ES-I3 (cell line): ENCODE results near the gene FRMD4A.

Experiments used
- H3K36me3 ChIP-seq: 2 replicates; pipeline ENCODE4 v1.6.1; 2013; ENCODE audit warnings: mild to moderate bottlenecking, low read length, control low read depth, moderate library complexity; ENCODE audit not compliant: insufficient read depth
- H3K4me1 ChIP-seq: 2 replicates; pipeline ENCODE4 v1.6.1; 2013; ENCODE audit warnings: mild to moderate bottlenecking, control low read depth, low read length; ENCODE audit not compliant: insufficient read depth
- H3K9ac ChIP-seq: 2 replicates; pipeline ENCODE4 v1.6.1; 2013; ENCODE audit warnings: low read depth, mild to moderate bottlenecking, low read length, moderate library complexity
- H3K9me3 ChIP-seq: 2 replicates; pipeline ENCODE4 v1.6.1; 2013; ENCODE audit warnings: mild to moderate bottlenecking, low read length, moderate library complexity; ENCODE audit not compliant: control insufficient read depth, insufficient read depth

FRMD4A gene

GRCh38 chr10:13660551-13660920, 670.2 kb downstream of the FRMD4A start:
- no peaks in the 10 kb centered on the region for H3K9me3 ChIP-seq
- H3K36me3 ChIP-seq = peaks cover 34% of the 10 kb centered on the region
- no peak overlapping the region for H3K9ac ChIP-seq
- peaks cover 3% of the 10 kb centered on the region; the same call in 1 of the 2 replicates for H3K4me1 ChIP-seq

DNA sequence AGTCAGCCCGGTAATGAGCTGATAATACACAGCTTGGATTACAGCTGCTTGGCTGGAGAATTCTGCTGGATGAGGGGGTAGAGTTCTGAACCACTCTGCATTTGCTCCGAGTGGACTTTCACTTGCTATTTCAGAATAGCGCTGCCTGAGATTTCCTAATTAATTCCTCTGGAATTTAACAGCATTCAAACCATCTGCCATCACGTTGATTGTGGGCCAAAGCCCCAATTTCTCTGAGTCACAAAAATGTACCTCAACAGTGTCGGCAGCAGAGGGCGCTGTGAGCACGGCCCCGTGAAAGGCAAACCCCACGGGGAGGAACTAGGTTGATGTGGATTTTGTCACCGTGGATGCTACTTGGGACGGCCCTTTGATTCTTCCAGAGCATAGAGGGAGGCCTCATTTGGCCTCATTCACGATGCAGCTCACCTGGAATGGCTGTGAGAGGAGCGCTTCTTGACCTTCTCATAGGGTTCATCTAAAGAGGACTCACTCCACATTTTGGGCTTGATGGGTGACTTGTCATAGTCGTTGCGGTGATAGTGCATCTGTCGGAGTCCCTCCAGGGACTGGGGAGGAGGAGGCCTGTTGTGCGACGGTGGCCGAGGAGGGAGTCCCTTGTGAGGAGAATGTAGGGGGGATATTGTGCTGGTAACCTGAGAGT, 670.7 kb downstream of the FRMD4A start:
- H3K36me3 ChIP-seq = peaks cover 34% of the 10 kb centered on the region
- no peaks in the 10 kb centered on the region for H3K9me3 ChIP-seq
- H3K9ac ChIP-seq = no peak overlapping the region
- H3K4me1 ChIP-seq = peaks cover 3% of the 10 kb centered on the region; the same call in 1 of the 2 replicates

GRCh38 chr10:13658871-13659685, 671.6 kb downstream of the FRMD4A start:
- Histone ChIP-seq H3K4me1 (peaks cover 3% of the 10 kb centered on the region; the same call in 1 of the 2 replicates), H3K9ac (no peak overlapping the region), H3K9me3 (no peaks in the 10 kb centered on the region), H3K36me3 (peaks cover 36% of the 10 kb centered on the region)

DNA sequence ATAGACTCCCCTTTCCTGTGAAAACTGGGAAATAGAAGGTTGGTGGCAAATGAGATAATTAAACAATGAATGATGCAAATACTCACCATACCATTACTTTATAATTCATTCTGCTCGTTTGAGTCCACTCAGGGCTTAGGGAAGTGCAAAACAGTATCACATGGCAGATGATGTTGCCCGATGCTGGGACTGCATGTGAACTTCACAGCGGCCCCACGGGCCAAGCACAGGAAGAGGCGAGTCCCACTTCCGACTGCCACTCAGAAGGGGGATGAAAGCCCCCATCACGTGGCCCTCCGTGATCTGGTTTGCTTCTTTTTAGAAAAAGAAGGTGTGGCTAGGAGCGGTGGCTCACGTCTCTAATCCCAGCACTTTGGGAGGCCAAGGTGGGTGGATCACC, 672.5 kb downstream of the FRMD4A start:
- H3K4me1 ChIP-seq = peaks cover 3% of the 10 kb centered on the region; the same call in 1 of the 2 replicates
- H3K9ac ChIP-seq = no peak overlapping the region
- H3K9me3 ChIP-seq = no peaks in the 10 kb centered on the region
- peaks cover 36% of the 10 kb centered on the region for H3K36me3 ChIP-seq

GRCh38 chr10:13657101-13657680, 673.5 kb downstream of the FRMD4A start:
- H3K36me3 ChIP-seq = peaks cover 39% of the 10 kb centered on the region
- no peaks in the 10 kb centered on the region for H3K9me3 ChIP-seq
- no peak overlapping the region for H3K9ac ChIP-seq
- H3K4me1 ChIP-seq = peaks cover 3% of the 10 kb centered on the region; the same call in 1 of the 2 replicates

GRCh38 chr10:13656337-13657100, 674.2 kb downstream of the FRMD4A start:
- H3K9me3 ChIP-seq = no peaks in the 10 kb centered on the region
- peaks cover 45% of the 10 kb centered on the region for H3K36me3 ChIP-seq
- no peak overlapping the region for H3K9ac ChIP-seq
- peaks cover 3% of the 10 kb centered on the region; the same call in 1 of the 2 replicates for H3K4me1 ChIP-seq

DNA sequence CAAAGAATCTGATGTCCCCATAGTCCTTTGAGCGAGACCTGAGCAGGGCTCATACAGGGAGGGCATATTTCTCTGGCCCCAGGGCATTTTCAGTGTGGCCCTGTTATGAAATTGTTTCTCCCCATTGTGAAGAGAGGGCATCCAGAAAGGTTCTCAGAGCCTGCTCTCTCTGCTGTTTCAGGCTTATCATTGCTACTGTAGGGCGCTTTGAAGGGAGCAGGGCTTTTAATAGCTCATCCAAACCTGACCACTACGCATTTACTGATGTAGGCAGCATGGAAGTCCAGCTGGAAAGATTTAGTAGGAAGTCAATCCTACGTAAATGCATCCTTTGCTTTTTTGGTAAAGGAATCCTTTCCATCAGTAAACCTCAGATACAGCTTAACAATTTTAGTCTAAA, 675.9 kb downstream of the FRMD4A start:
- no peak overlapping the region for H3K9ac ChIP-seq
- H3K36me3 ChIP-seq = peaks cover 46% of the 10 kb centered on the region
- no peaks in the 10 kb centered on the region for H3K9me3 ChIP-seq
- peaks cover 2% of the 10 kb centered on the region; the same call in 1 of the 2 replicates for H3K4me1 ChIP-seq

- H3K9ac ChIP-seq = no peak overlapping the region
- peaks cover 46% of the 10 kb centered on the region for H3K36me3 ChIP-seq
- no peaks in the 10 kb centered on the region for H3K4me1 ChIP-seq
- no peaks in the 10 kb centered on the region for H3K9me3 ChIP-seq
These were observed 676.5 kb downstream of the FRMD4A start for GRCh38 chr10:13654118-13654830.

DNA sequence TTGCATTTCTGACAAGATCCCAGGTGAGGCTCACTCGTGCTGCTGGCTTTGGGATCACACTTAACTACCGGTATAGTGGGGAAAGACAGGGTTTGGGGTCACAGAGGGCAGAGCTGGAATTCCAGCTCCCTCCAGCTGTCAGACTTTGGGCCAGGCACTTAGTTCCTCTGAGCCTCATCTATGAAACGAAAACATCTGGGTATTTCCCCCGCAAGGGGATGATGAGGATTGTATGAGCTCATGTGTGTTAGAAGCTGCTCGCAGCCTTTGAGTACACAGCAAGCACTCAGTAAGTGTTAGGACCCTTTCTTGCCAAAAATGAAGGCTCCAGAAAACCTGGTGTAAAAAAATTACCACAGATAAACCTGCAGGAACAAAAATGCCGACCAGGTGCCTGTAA, 677.9 kb downstream of the FRMD4A start:
- Histone ChIP-seq H3K9me3 (no peaks in the 10 kb centered on the region), H3K36me3 (peaks cover 42% of the 10 kb centered on the region), H3K9ac (no peak overlapping the region), H3K4me1 (no peaks in the 10 kb centered on the region)

- Histone ChIP-seq H3K9me3 (no peaks in the 10 kb centered on the region), H3K36me3 (peaks cover 45% of the 10 kb centered on the region)
These were observed 678.6 kb downstream of the FRMD4A start for GRCh38 chr10:13651969-13652720.

GRCh38 chr10:13650961-13651360, 679.8 kb downstream of the FRMD4A start:
- Histone ChIP-seq H3K9me3 (no peaks in the 10 kb centered on the region), H3K4me1 (no peaks in the 10 kb centered on the region), H3K9ac (no peak overlapping the region), H3K36me3 (peaks cover 38% of the 10 kb centered on the region)

More at GRCh38 chr10:13651969-13652720, 678.6 kb downstream of the FRMD4A start:
- Histone ChIP-seq H3K4me1 (no peaks in the 10 kb centered on the region), H3K9ac (no peak overlapping the region)

- no peak overlapping the region for H3K9ac ChIP-seq
- no peaks in the 10 kb centered on the region for H3K9me3 ChIP-seq
- H3K36me3 ChIP-seq = peaks cover 37% of the 10 kb centered on the region
These were observed 680.7 kb downstream of the FRMD4A start for GRCh38 chr10:13649844-13650520.

GRCh38 chr10:13648425-13648824, 682.3 kb downstream of the FRMD4A start:
- Histone ChIP-seq H3K4me1 (no peaks in the 10 kb centered on the region), H3K36me3 (peaks cover 35% of the 10 kb centered on the region), H3K9ac (no peak overlapping the region), H3K9me3 (no peaks in the 10 kb centered on the region)

More at GRCh38 chr10:13649844-13650520, 680.7 kb downstream of the FRMD4A start:
- H3K4me1 ChIP-seq = no peaks in the 10 kb centered on the region
